Activated B cell treated with CpG ODN at 0.5 μM for 24 hours (primary cell): ENCODE measurements around the gene PHF14. TPM values are rescaled to one million over a fixed set of nuclear protein-coding genes. Genes with fewer than 3 reads are reported as not detected.

Experiments
- ATAC-seq: fragments of 200-7000 bp; cut with Tn5 transposase; one replicate; pipeline ENCODE4 v1.10.0; 2021; ENCODE audit warnings: low read depth, mild to moderate bottlenecking, moderate library complexity
- CTCF ChIA-PET: fragments of 350-600 bp; sonication (Branson Sonifier 250); formaldehyde crosslinking; loops from one replicate; lab custom pipeline; 2021; ENCODE audit warnings: antibody characterized with exemption; lab: Charles Lee
- POLR2A ChIA-PET: fragments of 350-600 bp; sonication (Branson Sonifier 250); formaldehyde crosslinking; loops from one replicate; lab custom pipeline; 2021; ENCODE audit warnings: antibody characterized with exemption; lab: Charles Lee
- DNase-seq: peaks from one replicate; pipeline ENCODE4 v3.0.0; 2022
- H3K27ac Mint-ChIP-seq: one replicate; pipeline ENCODE4 v1.8.0; 2020; ENCODE audit warnings: mixed read lengths
- H3K27me3 Mint-ChIP-seq: one replicate; pipeline ENCODE4 v1.8.0; 2021; ENCODE audit warnings: mixed read lengths
- H3K36me3 Mint-ChIP-seq: one replicate; pipeline ENCODE4 v1.8.0; 2021; ENCODE audit warnings: low read depth, mixed read lengths
- H3K4me1 Mint-ChIP-seq: one replicate; pipeline ENCODE4 v1.8.0; 2021; ENCODE audit warnings: mixed read lengths
- H3K4me3 Mint-ChIP-seq: one replicate; pipeline ENCODE4 v1.8.0; 2020; ENCODE audit warnings: mild to moderate bottlenecking, mixed read lengths
- H3K9me3 Mint-ChIP-seq: one replicate; pipeline ENCODE4 v1.8.0; 2020; ENCODE audit warnings: mixed read lengths
- CTCF ChIP-seq: fragments of 200-600 bp; IDR thresholded peaks from one replicate; pipeline ENCODE4 v1.8.0; 2022; ENCODE audit warnings: antibody characterized with exemption, mild to moderate bottlenecking
- intact Hi-C: fragments of 100-400 bp; cut with micrococcal nuclease; formaldehyde crosslinking; loops from one replicate; pipeline ENCODE4 v1.15.1; 2024
- total RNA-seq: library from RNA; stranded (reverse); gene quantifications from 2 replicates; pipeline ENCODE4 v1.2.3, GENCODE V29; 2022

Gene PHF14
- total RNA-seq, 1 donor from 2014 or later = 38.2 TPM

GRCh38 chr7:11191574-11192220 lies 218.0 kb downstream of the PHF14 start:
- Mint-ChIP-seq H3K4me3 (no peak overlapping the region), H3K36me3 (no peaks in the 10 kb centered on the region), H3K4me1 (no peaks in the 10 kb centered on the region), H3K27me3 (no peaks in the 10 kb centered on the region), H3K27ac (no peak overlapping the region), H3K9me3 (peaks cover 2% of the 10 kb centered on the region)
- DNase-seq (no peak), ATAC-seq (no peak)
- CTCF ChIA-PET = no interaction called here
- POLR2A ChIA-PET = no interaction called here
- intact Hi-C loops = no loop called here
- no peak for TF ChIP-seq CTCF

GRCh38 chr7:11192506-11192905 lies 218.8 kb downstream of the PHF14 start:
- H3K27ac Mint-ChIP-seq = no peak overlapping the region
- ChIA-PET POLR2A (no interaction called here), CTCF (no interaction called here)
- no peaks in the 10 kb centered on the region for H3K4me1 Mint-ChIP-seq
- intact Hi-C loops = no loop called here
- no peak for TF ChIP-seq CTCF
- no peaks in the 10 kb centered on the region for H3K36me3 Mint-ChIP-seq
- ATAC-seq (no peak), DNase-seq (no peak)
- H3K9me3 Mint-ChIP-seq = no peaks in the 10 kb centered on the region
- no peak overlapping the region for H3K4me3 Mint-ChIP-seq
- no peaks in the 10 kb centered on the region for H3K27me3 Mint-ChIP-seq

- intact Hi-C loops = no loop called here
- ChIA-PET POLR2A (no interaction called here), CTCF (no interaction called here)
- Mint-ChIP-seq H3K27me3 (no peaks in the 10 kb centered on the region), H3K9me3 (no peaks in the 10 kb centered on the region), H3K36me3 (no peaks in the 10 kb centered on the region), H3K4me1 (no peaks in the 10 kb centered on the region), H3K27ac (no peak overlapping the region), H3K4me3 (no peak overlapping the region)
- no peak for TF ChIP-seq CTCF
- ATAC-seq (no peak), DNase-seq (no peak)
These were observed 219.6 kb downstream of the PHF14 start for GRCh38 chr7:11193131-11193867.

GRCh38 chr7:11193888-11194287 lies 220.2 kb downstream of the PHF14 start:
- Mint-ChIP-seq H3K4me3 (no peak overlapping the region), H3K9me3 (no peaks in the 10 kb centered on the region), H3K36me3 (no peaks in the 10 kb centered on the region), H3K27me3 (no peaks in the 10 kb centered on the region), H3K4me1 (no peaks in the 10 kb centered on the region), H3K27ac (no peak overlapping the region)
- ATAC-seq (no peak), DNase-seq (no peak)
- no peak for TF ChIP-seq CTCF
- intact Hi-C loops = no loop called here
- CTCF ChIA-PET = no interaction called here
- POLR2A ChIA-PET = no interaction called here

- H3K4me1 Mint-ChIP-seq = no peaks in the 10 kb centered on the region
- intact Hi-C loops = no loop called here
- no peaks in the 10 kb centered on the region for H3K36me3 Mint-ChIP-seq
- no peak overlapping the region for H3K27ac Mint-ChIP-seq
- no peak for TF ChIP-seq CTCF
- CTCF ChIA-PET = no interaction called here
- POLR2A ChIA-PET = no interaction called here
- no peak overlapping the region for H3K4me3 Mint-ChIP-seq
- H3K27me3 Mint-ChIP-seq = no peaks in the 10 kb centered on the region
- DNase-seq (no peak), ATAC-seq (no peak)
- H3K9me3 Mint-ChIP-seq = no peaks in the 10 kb centered on the region
These were observed 220.8 kb downstream of the PHF14 start for GRCh38 chr7:11194492-11194891.
